ENCODE results near the gene ANKHD1.

GRCh38 chr5:140466981-140467742 lies 65.5 kb downstream of the ANKHD1 start:
- TF ChIP-seq CTCF (IDR thresholded peaks at IDR 0.05; ENCODE audit: poor library complexity, severe bottlenecking): no peak
- TF ChIP-seq POLR2AphosphoS5 (IDR thresholded peaks at IDR 0.05): no peak
- TF ChIP-seq RAD21 (conservative IDR thresholded peaks at IDR 0.05): no peak
- TF ChIP-seq EZH2 (IDR thresholded peaks at IDR 0.05; ENCODE audit: borderline replicate concordance, insufficient read depth, low read length, poor library complexity, severe bottlenecking): no peak
- no peak for TF ChIP-seq TAF1 (IDR thresholded peaks at IDR 0.05; ENCODE audit: low read depth)
